ENCODE results near the gene ZNF71. TPM values are rescaled to one million over a fixed set of nuclear protein-coding genes. Genes with fewer than 3 reads are reported as not detected.
A peak's percentile ranks its signal among the peaks of the same experiment; 100 is the strongest.

Gene ZNF71
- total RNA-seq, 6 experiments from 2014 or later = 5.1 to 5.9 (median 5.6) TPM

- Mint-ChIP-seq H3K36me3 (ENCODE audit: low read depth) (peaks cover 34% of the 10 kb centered on the region), H3K4me3 (peak overlapping the region; percentile 94), H3K27ac (peak overlapping the region; percentile 44), H3K4me1 (ENCODE audit: low read depth) (peaks cover 13% of the 10 kb centered on the region), H3K9me3 (peaks cover 37% of the 10 kb centered on the region), H3K27me3 (ENCODE audit: insufficient read depth) (peaks cover 3% of the 10 kb centered on the region; the same call in 1 of the 2 replicates)
- TF ChIP-seq, protein P1, sequence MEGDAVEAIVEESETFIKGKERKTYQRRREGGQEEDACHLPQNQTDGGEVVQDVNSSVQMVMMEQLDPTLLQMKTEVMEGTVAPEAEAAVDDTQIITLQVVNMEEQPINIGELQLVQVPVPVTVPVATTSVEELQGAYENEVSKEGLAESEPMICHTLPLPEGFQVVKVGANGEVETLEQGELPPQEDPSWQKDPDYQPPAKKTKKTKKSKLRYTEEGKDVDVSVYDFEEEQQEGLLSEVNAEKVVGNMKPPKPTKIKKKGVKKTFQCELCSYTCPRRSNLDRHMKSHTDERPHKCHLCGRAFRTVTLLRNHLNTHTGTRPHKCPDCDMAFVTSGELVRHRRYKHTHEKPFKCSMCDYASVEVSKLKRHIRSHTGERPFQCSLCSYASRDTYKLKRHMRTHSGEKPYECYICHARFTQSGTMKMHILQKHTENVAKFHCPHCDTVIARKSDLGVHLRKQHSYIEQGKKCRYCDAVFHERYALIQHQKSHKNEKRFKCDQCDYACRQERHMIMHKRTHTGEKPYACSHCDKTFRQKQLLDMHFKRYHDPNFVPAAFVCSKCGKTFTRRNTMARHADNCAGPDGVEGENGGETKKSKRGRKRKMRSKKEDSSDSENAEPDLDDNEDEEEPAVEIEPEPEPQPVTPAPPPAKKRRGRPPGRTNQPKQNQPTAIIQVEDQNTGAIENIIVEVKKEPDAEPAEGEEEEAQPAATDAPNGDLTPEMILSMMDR (IDR thresholded peaks at IDR 0.05) = no peak
- peak; percentile 11 for DNase-seq
Measured at GRCh38 chr19:56595548-56595899, 422 bp downstream of the ZNF71 start.

GRCh38 chr19:56596676-56597075, 1.6 kb downstream of the ZNF71 start:
- H3K27me3 Mint-ChIP-seq (ENCODE audit: insufficient read depth) = peaks cover 3% of the 10 kb centered on the region; the same call in 1 of the 2 replicates
- H3K36me3 Mint-ChIP-seq (ENCODE audit: low read depth) = peaks cover 45% of the 10 kb centered on the region
- no peak for DNase-seq
- TF ChIP-seq, protein P1 (IDR thresholded peaks at IDR 0.05) = no peak
- H3K9me3 Mint-ChIP-seq = peaks cover 43% of the 10 kb centered on the region
- H3K27ac Mint-ChIP-seq = no peak overlapping the region
- H3K4me3 Mint-ChIP-seq = no peak overlapping the region
- H3K4me1 Mint-ChIP-seq (ENCODE audit: low read depth) = peaks cover 13% of the 10 kb centered on the region

- DNase-seq = peak; percentile 29
- Mint-ChIP-seq H3K27ac (no peak overlapping the region), H3K36me3 (ENCODE audit: low read depth) (peaks cover 55% of the 10 kb centered on the region), H3K4me3 (no peak overlapping the region), H3K27me3 (ENCODE audit: insufficient read depth) (peaks cover 3% of the 10 kb centered on the region; the same call in 1 of the 2 replicates), H3K9me3 (peaks cover 50% of the 10 kb centered on the region), H3K4me1 (ENCODE audit: low read depth) (peaks cover 13% of the 10 kb centered on the region)
- TF ChIP-seq, protein P1 (IDR thresholded peaks at IDR 0.05) = no peak
Measured at GRCh38 chr19:56597696-56598095, 2.6 kb downstream of the ZNF71 start.

GRCh38 chr19:56601375-56601774, 6.3 kb downstream of the ZNF71 start:
- Mint-ChIP-seq H3K27me3 (ENCODE audit: insufficient read depth) (no peaks in the 10 kb centered on the region), H3K9me3 (peaks cover 75% of the 10 kb centered on the region), H3K4me1 (ENCODE audit: low read depth) (peaks cover 2% of the 10 kb centered on the region), H3K36me3 (ENCODE audit: low read depth) (peaks cover 77% of the 10 kb centered on the region), H3K27ac (no peak overlapping the region), H3K4me3 (no peak overlapping the region)
- TF ChIP-seq, protein P1 (IDR thresholded peaks at IDR 0.05) = no peak
- no peak for DNase-seq

- Mint-ChIP-seq H3K27me3 (ENCODE audit: insufficient read depth) (no peaks in the 10 kb centered on the region), H3K9me3 (peaks cover 81% of the 10 kb centered on the region), H3K4me1 (ENCODE audit: low read depth) (no peaks in the 10 kb centered on the region), H3K36me3 (ENCODE audit: low read depth) (peaks cover 78% of the 10 kb centered on the region), H3K27ac (no peak overlapping the region), H3K4me3 (no peak overlapping the region)
- DNase-seq = no peak
- TF ChIP-seq, protein P1 (IDR thresholded peaks at IDR 0.05) = no peak
Measured at GRCh38 chr19:56603829-56604228, 8.7 kb downstream of the ZNF71 start.
